ENCODE results near the gene ADRM1. TPM values are rescaled to one million over a fixed set of nuclear protein-coding genes. Genes with fewer than 3 reads are reported as not detected.

Gene ADRM1
- total RNA-seq, 1 donor from 2014 or later, result 87.2 TPM

DNA sequence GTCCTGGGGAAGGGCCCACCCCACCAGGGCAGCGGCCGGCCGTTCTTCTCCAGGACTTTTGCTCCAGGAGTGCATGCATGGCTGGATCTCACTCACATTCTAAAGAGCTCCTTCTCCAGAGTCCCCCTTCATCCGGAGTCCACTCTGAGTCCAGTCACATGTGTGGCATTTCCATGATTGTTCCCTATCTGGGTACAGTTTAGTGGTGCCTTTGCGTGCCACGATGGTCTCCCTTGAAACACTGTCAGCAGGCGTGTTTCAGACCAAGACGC lies 43.6 kb upstream of the ADRM1 start:
- DNase-seq (ENCODE audit: low spot score), result no peak
- TF ChIP-seq, protein P1, sequence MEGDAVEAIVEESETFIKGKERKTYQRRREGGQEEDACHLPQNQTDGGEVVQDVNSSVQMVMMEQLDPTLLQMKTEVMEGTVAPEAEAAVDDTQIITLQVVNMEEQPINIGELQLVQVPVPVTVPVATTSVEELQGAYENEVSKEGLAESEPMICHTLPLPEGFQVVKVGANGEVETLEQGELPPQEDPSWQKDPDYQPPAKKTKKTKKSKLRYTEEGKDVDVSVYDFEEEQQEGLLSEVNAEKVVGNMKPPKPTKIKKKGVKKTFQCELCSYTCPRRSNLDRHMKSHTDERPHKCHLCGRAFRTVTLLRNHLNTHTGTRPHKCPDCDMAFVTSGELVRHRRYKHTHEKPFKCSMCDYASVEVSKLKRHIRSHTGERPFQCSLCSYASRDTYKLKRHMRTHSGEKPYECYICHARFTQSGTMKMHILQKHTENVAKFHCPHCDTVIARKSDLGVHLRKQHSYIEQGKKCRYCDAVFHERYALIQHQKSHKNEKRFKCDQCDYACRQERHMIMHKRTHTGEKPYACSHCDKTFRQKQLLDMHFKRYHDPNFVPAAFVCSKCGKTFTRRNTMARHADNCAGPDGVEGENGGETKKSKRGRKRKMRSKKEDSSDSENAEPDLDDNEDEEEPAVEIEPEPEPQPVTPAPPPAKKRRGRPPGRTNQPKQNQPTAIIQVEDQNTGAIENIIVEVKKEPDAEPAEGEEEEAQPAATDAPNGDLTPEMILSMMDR (IDR thresholded peaks at IDR 0.05), result no peak
- Mint-ChIP-seq H3K27ac (ENCODE audit: unreplicated experiment) (peak overlapping the region; percentile 49), H3K4me3 (ENCODE audit: unreplicated experiment) (no peak overlapping the region), H3K4me1 (ENCODE audit: low read depth) (peaks cover 13% of the 10 kb centered on the region), H3K9me3 (ENCODE audit: low read depth) (no peaks in the 10 kb centered on the region), H3K27me3 (ENCODE audit: low read depth) (no peaks in the 10 kb centered on the region), H3K36me3 (ENCODE audit: low read depth) (peaks cover 13% of the 10 kb centered on the region)

DNA sequence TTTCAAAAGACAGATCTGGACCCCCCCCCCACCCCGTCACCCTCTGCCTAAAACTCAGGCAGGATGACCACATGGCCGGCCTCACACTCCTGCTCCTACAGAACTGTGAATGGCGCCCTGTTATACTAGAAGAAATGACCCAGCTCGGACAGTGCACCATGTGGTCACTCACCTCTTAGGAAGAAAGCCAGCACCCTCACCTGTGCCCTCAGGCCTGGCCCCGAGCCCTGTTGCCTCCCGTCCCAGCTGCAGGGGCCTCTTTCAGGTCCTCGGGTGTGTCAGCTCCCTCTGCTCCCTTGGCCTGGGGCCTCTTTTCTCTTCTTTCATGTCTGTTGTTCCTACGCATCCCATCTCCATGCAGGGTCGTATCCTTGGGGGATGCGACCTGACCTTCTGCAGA lies 40.7 kb upstream of the ADRM1 start:
- H3K9me3 Mint-ChIP-seq (ENCODE audit: low read depth), result no peaks in the 10 kb centered on the region
- no peaks in the 10 kb centered on the region for H3K27me3 Mint-ChIP-seq (ENCODE audit: low read depth)
- no peak for DNase-seq (ENCODE audit: low spot score)
- TF ChIP-seq, protein P1 (IDR thresholded peaks at IDR 0.05), result no peak
- no peak overlapping the region for H3K27ac Mint-ChIP-seq (ENCODE audit: unreplicated experiment)
- H3K4me3 Mint-ChIP-seq (ENCODE audit: unreplicated experiment), result no peak overlapping the region
- peaks cover 22% of the 10 kb centered on the region for H3K36me3 Mint-ChIP-seq (ENCODE audit: low read depth)
- peaks cover 13% of the 10 kb centered on the region for H3K4me1 Mint-ChIP-seq (ENCODE audit: low read depth)

GRCh38 chr20:62263396-62263795 lies 39.4 kb upstream of the ADRM1 start:
- Mint-ChIP-seq H3K27me3 (ENCODE audit: low read depth) (no peaks in the 10 kb centered on the region), H3K27ac (ENCODE audit: unreplicated experiment) (no peak overlapping the region), H3K9me3 (ENCODE audit: low read depth) (no peaks in the 10 kb centered on the region), H3K4me1 (ENCODE audit: low read depth) (peaks cover 8% of the 10 kb centered on the region), H3K36me3 (ENCODE audit: low read depth) (peaks cover 21% of the 10 kb centered on the region), H3K4me3 (ENCODE audit: unreplicated experiment) (no peak overlapping the region)
- DNase-seq (ENCODE audit: low spot score), result no peak
- TF ChIP-seq, protein P1 (IDR thresholded peaks at IDR 0.05), result no peak

- H3K27me3 Mint-ChIP-seq (ENCODE audit: low read depth), result no peaks in the 10 kb centered on the region
- H3K4me3 Mint-ChIP-seq (ENCODE audit: unreplicated experiment), result no peak overlapping the region
- TF ChIP-seq, protein P1 (IDR thresholded peaks at IDR 0.05), result no peak
- no peaks in the 10 kb centered on the region for H3K9me3 Mint-ChIP-seq (ENCODE audit: low read depth)
- H3K27ac Mint-ChIP-seq (ENCODE audit: unreplicated experiment), result no peak overlapping the region
- H3K36me3 Mint-ChIP-seq (ENCODE audit: low read depth), result peaks cover 21% of the 10 kb centered on the region
- no peaks in the 10 kb centered on the region for H3K4me1 Mint-ChIP-seq (ENCODE audit: low read depth)
- no peak for DNase-seq (ENCODE audit: low spot score)
These were observed 37.4 kb upstream of the ADRM1 start for GRCh38 chr20:62265365-62265764.

GRCh38 chr20:62266340-62266739 lies 36.5 kb upstream of the ADRM1 start:
- no peaks in the 10 kb centered on the region for H3K9me3 Mint-ChIP-seq (ENCODE audit: low read depth)
- H3K36me3 Mint-ChIP-seq (ENCODE audit: low read depth), result peaks cover 21% of the 10 kb centered on the region
- DNase-seq (ENCODE audit: low spot score), result no peak
- TF ChIP-seq, protein P1 (IDR thresholded peaks at IDR 0.05), result no peak
- H3K27me3 Mint-ChIP-seq (ENCODE audit: low read depth), result no peaks in the 10 kb centered on the region
- no peak overlapping the region for H3K27ac Mint-ChIP-seq (ENCODE audit: unreplicated experiment)
- H3K4me3 Mint-ChIP-seq (ENCODE audit: unreplicated experiment), result no peak overlapping the region
- H3K4me1 Mint-ChIP-seq (ENCODE audit: low read depth), result no peaks in the 10 kb centered on the region

Data from chondrocyte (in vitro differentiated cells).